ENCODE results near the gene PCOLCE2.

GRCh38 chr3:142779591-142779990 lies 109.3 kb downstream of the PCOLCE2 start:
- no peak for TF ChIP-seq CTCF (IDR thresholded peaks at IDR 0.05; ENCODE audit: low read depth, low read length, poor library complexity, severe bottlenecking)
- TF ChIP-seq EZH2phosphoT487 (IDR thresholded peaks at IDR 0.05; ENCODE audit: borderline replicate concordance, low read length): no peak
